ENCODE data around the gene SYT5. TPM values are rescaled to one million over a fixed set of nuclear protein-coding genes. Genes with fewer than 3 reads are reported as not detected.
"Not testable (repeated sequence)": the region's sequence is repeated elsewhere in the genome, so short reads cannot be mapped to it uniquely, and the experiment has no call there.

The SYT5 gene
- total and polyA plus RNA-seq, 2 experiments from 2014 or later = 0.98 to 1.4 TPM

DNA sequence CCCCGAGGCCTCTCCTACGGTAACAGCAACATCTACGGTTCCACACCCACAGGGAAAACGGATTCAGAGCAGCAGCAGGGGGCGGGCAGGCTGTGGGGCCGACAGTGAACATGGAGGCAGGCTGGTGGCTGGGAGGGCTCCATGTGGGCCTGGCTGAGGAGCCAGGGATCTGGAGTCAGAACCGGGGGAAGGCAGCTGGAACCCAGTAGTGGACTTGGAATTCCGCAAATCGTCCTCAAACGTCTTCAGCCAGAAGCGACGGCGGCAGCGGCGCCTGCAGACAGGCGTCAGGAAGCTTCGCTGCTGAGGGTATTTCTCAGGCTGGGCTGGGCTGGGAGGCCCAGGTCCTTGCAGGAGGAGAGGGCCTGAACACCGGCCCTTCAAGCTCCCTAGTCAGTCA lies 46.7 kb upstream of the SYT5 start:
- peaks cover 19% of the 10 kb centered on the region for H3K4me1 ChIP-seq (ENCODE audit: insufficient read depth)

DNA sequence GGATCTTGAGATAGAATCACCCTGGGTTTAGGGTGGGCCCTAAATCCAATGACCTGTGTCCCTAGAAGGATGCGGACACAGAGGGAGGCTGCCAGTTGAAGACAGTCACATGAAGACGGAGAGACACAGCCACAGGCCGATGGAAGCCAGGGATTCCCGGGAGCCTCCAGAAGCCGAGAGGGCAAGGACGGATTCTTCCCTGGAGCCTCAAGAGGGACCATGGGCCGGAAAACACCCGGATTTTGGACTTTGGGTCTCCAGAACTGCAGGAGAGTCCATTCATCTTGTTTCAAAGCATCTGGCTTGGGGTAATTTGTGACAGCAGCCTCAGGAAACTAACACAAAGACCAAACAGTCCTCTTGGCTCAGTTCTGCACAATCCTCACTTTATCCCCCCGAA lies 46.2 kb upstream of the SYT5 start:
- Histone ChIP-seq H3K9me2 (replicated peaks; ENCODE audit: insufficient read depth) (no peaks in the 10 kb centered on the region), H3K27me3 (no peaks in the 10 kb centered on the region), H3K4me3 (no peak overlapping the region), H3K9me3 (ENCODE audit: low read depth) (no peaks in the 10 kb centered on the region), H3K36me3 (replicated peaks; ENCODE audit: insufficient read depth, low read depth) (no peaks in the 10 kb centered on the region), H3K4me2 (no peak overlapping the region), H3K4me1 (ENCODE audit: insufficient read depth) (peaks cover 19% of the 10 kb centered on the region), H4K20me1 (ENCODE audit: insufficient read depth, poor library complexity, severe bottlenecking) (no peaks in the 10 kb centered on the region), H3K27ac (no peak overlapping the region), H3K79me2 (peaks cover 21% of the 10 kb centered on the region), H2AFZ (no peak overlapping the region)
- WGBS (ENCODE audit: low lambda C conversion rate, missing lambda C conversion rate) = 85% methylated on average over 9 of the region's 9 CpGs
- peak; percentile 4 for DNase-seq (ENCODE audit: low spot score)
- no peak for TF ChIP-seq EZH2 (IDR thresholded peaks at IDR 0.05; ENCODE audit: borderline replicate concordance)
- TF ChIP-seq, protein P1, sequence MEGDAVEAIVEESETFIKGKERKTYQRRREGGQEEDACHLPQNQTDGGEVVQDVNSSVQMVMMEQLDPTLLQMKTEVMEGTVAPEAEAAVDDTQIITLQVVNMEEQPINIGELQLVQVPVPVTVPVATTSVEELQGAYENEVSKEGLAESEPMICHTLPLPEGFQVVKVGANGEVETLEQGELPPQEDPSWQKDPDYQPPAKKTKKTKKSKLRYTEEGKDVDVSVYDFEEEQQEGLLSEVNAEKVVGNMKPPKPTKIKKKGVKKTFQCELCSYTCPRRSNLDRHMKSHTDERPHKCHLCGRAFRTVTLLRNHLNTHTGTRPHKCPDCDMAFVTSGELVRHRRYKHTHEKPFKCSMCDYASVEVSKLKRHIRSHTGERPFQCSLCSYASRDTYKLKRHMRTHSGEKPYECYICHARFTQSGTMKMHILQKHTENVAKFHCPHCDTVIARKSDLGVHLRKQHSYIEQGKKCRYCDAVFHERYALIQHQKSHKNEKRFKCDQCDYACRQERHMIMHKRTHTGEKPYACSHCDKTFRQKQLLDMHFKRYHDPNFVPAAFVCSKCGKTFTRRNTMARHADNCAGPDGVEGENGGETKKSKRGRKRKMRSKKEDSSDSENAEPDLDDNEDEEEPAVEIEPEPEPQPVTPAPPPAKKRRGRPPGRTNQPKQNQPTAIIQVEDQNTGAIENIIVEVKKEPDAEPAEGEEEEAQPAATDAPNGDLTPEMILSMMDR (IDR thresholded peaks at IDR 0.05; ENCODE audit: poor library complexity) = no peak
- TF ChIP-seq EZH2phosphoT487 (IDR thresholded peaks at IDR 0.05; ENCODE audit: low read depth, severe bottlenecking, unreplicated experiment) = no peak

More for the DNA sequence above, 46.7 kb upstream of the SYT5 start:
- no peak overlapping the region for H2AFZ ChIP-seq
- no peak overlapping the region for H3K4me3 ChIP-seq
- WGBS (ENCODE audit: low lambda C conversion rate, missing lambda C conversion rate) = 88% methylated on average over 13 of the region's 18 CpGs
- TF ChIP-seq EZH2phosphoT487 (IDR thresholded peaks at IDR 0.05; ENCODE audit: low read depth, severe bottlenecking, unreplicated experiment) = no peak
- TF ChIP-seq, protein P1 (IDR thresholded peaks at IDR 0.05; ENCODE audit: poor library complexity) = no peak
- no peak for TF ChIP-seq EZH2 (IDR thresholded peaks at IDR 0.05; ENCODE audit: borderline replicate concordance)
- no peaks in the 10 kb centered on the region for H4K20me1 ChIP-seq (ENCODE audit: insufficient read depth, poor library complexity, severe bottlenecking)
- H3K9me2 ChIP-seq (replicated peaks; ENCODE audit: insufficient read depth) = no peaks in the 10 kb centered on the region
- H3K27ac ChIP-seq = no peak overlapping the region
- no peaks in the 10 kb centered on the region for H3K36me3 ChIP-seq (replicated peaks; ENCODE audit: insufficient read depth, low read depth)
- no peaks in the 10 kb centered on the region for H3K9me3 ChIP-seq (ENCODE audit: low read depth)
- peak overlapping the region; percentile 82 for H3K4me2 ChIP-seq
- H3K79me2 ChIP-seq = peaks cover 21% of the 10 kb centered on the region
- no peak for DNase-seq (ENCODE audit: low spot score)
- no peaks in the 10 kb centered on the region for H3K27me3 ChIP-seq

DNA sequence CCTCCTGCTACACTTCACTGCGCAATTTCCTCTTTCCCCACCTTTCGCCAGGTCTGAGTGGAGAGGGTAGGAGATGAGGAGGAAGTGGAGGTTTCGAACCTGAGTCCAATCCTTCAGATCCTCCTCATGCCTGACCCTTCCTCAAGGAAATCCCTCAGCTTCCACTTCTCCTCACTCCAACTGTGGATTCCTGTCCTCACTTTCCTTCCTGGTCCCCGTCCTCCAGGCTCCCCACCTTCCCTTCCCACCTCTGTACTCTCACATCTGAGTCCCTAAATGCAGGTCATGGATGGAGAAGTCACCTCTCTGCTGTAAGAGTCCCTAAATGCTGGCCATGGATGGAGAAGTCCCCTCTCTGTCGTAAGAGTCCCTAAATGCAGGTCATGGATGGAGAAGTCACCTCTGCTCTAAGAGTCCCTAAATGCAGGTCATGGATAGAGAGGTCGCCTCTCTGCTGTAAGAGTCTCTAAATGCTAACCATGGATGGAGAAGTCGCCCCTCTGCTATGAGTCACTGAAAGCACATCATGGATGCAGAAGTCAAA lies 45.4 kb upstream of the SYT5 start:
- Histone ChIP-seq H3K79me2 (peaks cover 21% of the 10 kb centered on the region), H3K36me3 (replicated peaks; ENCODE audit: insufficient read depth, low read depth) (no peaks in the 10 kb centered on the region), H3K9me3 (ENCODE audit: low read depth) (no peaks in the 10 kb centered on the region), H3K4me1 (ENCODE audit: insufficient read depth) (peaks cover 19% of the 10 kb centered on the region), H3K9me2 (replicated peaks; ENCODE audit: insufficient read depth) (no peaks in the 10 kb centered on the region), H2AFZ (no peak overlapping the region), H4K20me1 (ENCODE audit: insufficient read depth, poor library complexity, severe bottlenecking) (no peaks in the 10 kb centered on the region), H3K27me3 (no peaks in the 10 kb centered on the region), H3K27ac (no peak overlapping the region), H3K4me3 (no peak overlapping the region), H3K4me2 (no peak overlapping the region)
- over 99% methylated on average over 7 of the region's 7 CpGs for WGBS (ENCODE audit: low lambda C conversion rate, missing lambda C conversion rate)
- TF ChIP-seq EZH2phosphoT487 (IDR thresholded peaks at IDR 0.05; ENCODE audit: low read depth, severe bottlenecking, unreplicated experiment) (no peak), EZH2 (IDR thresholded peaks at IDR 0.05; ENCODE audit: borderline replicate concordance) (no peak)
- TF ChIP-seq, protein P1 (IDR thresholded peaks at IDR 0.05; ENCODE audit: poor library complexity) = no peak
- DNase-seq (ENCODE audit: low spot score) = no peak

DNA sequence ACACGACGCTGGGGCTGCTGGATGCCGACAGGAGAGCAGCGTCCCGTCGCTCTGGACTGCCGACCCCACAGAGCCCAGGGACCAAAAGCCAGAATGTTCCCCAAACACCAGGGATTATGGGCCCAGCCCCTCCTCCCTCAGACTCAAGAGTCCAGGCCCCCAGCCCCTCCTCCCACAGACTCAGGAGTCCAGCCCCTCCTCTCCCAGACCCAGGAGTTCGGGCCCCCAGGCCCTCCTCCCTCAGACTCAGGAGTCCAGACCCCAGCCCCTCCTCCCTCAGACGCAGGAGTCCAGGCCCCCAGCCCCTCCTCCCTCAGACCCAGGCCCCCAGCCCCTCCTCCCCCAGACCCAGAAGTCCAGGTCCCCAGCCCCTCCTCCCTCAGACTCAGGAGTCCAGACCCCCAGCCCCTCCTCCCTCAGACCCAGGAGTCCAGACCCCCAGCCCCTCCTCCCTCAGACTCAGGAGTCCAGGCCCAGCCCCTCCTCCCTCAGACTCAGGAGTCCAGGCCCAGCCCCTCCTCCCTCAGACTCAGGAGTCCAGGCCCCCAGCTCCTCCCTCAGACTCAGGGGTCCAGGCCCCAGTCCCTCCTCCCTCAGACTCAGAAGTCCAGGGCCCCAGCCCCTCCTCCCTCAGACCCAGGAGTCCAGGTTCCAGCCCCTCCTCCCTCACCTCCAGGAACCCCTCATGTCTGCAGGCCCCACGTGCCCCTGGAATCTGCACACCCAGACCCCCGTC lies 44.8 kb upstream of the SYT5 start:
- not testable (repeated sequence) for H3K27me3 ChIP-seq; H2AFZ ChIP-seq; DNase-seq (ENCODE audit: low spot score); H3K36me3 ChIP-seq (replicated peaks; ENCODE audit: insufficient read depth, low read depth); H3K9me3 ChIP-seq (ENCODE audit: low read depth); H4K20me1 ChIP-seq (ENCODE audit: insufficient read depth, poor library complexity, severe bottlenecking); H3K4me3 ChIP-seq; H3K27ac ChIP-seq; H3K4me2 ChIP-seq; H3K9me2 ChIP-seq (replicated peaks; ENCODE audit: insufficient read depth)
- H3K4me1 ChIP-seq (ENCODE audit: insufficient read depth) = peaks cover 19% of the 10 kb centered on the region
- 84% methylated on average over 9 of the region's 11 CpGs for WGBS (ENCODE audit: low lambda C conversion rate, missing lambda C conversion rate)
- peaks cover 21% of the 10 kb centered on the region for H3K79me2 ChIP-seq

Measured in hepatocyte (in vitro differentiated cells).